SK-N-SH (cell line): ENCODE results near the gene NYAP1.

Source experiments
- CHD2 ChIP-seq: fragments of 150-350 bp; IDR thresholded peaks from 2 replicates; pipeline ENCODE4 v1.6.1; 2018; ENCODE audit warnings: low read length; ENCODE audit not compliant: partially characterized antibody
- CTCF ChIP-seq: fragments of 200-600 bp; sonication (generic); IDR thresholded peaks from 2 replicates; pipeline ENCODE4 v1.6.1; 2017; ENCODE audit warnings: antibody characterized with exemption, mild to moderate bottlenecking, moderate library complexity
- EP300 ChIP-seq, 2 experiments: IDR thresholded peaks; 2 replicates each; pipeline versions ENCODE4 v1.4.0 to v1.6.1; 2012; ENCODE audit warnings: borderline replicate concordance in 1 of 2, low read depth in 1 of 2, low read length in 1 of 2
- EZH2phosphoT487 ChIP-seq: fragments of 200-600 bp; sonication (generic); IDR thresholded peaks from 2 replicates; pipeline ENCODE4 v1.6.1; 2017; ENCODE audit warnings: low read depth, mixed run types, mild to moderate bottlenecking, antibody characterized with exemption, moderate library complexity, borderline replicate concordance
- FOXM1 ChIP-seq: IDR thresholded peaks from 2 replicates; pipeline ENCODE4 v1.4.0; 2012; ENCODE audit warnings: low read depth, mild to moderate bottlenecking
- GABPA ChIP-seq: IDR thresholded peaks from 2 replicates; pipeline ENCODE4 v1.4.0; 2012; ENCODE audit warnings: low read depth, mild to moderate bottlenecking
- MXI1 ChIP-seq: IDR thresholded peaks from 2 replicates; pipeline ENCODE4 v1.6.1; 2012; ENCODE audit warnings: mild to moderate bottlenecking, low read depth, low read length, improper control_type of control experiment
- POLR2AphosphoS5 ChIP-seq: IDR thresholded peaks from 2 replicates; pipeline ENCODE4 v1.6.1; 2012; ENCODE audit warnings: low read depth, low read length
- RAD21 ChIP-seq: IDR thresholded peaks from 2 replicates; pipeline ENCODE4 v1.6.1; 2012; ENCODE audit warnings: mild to moderate bottlenecking, low read length
- REST ChIP-seq: IDR thresholded peaks from 2 replicates; pipeline ENCODE4 v1.6.1; 2012; ENCODE audit warnings: mild to moderate bottlenecking, low read depth, low read length, moderate library complexity
- RFX5 ChIP-seq: IDR thresholded peaks from 2 replicates; pipeline ENCODE4 v1.6.1; 2012; ENCODE audit warnings: mild to moderate bottlenecking, improper control_type of control experiment, low read length
- SMC3 ChIP-seq: IDR thresholded peaks from 2 replicates; pipeline ENCODE4 v1.6.1; 2012; ENCODE audit warnings: low read depth, low read length, improper control_type of control experiment
- TAF1 ChIP-seq: IDR thresholded peaks from 2 replicates; pipeline ENCODE4 v1.6.1; 2012; ENCODE audit warnings: low read depth, mild to moderate bottlenecking, low read length, moderate library complexity, borderline replicate concordance

- TF ChIP-seq EP300 (IDR thresholded peaks at IDR 0.05; ENCODE audit: borderline replicate concordance in 1 of 2, low read depth in 1 of 2, low read length in 1 of 2) (no peak), CTCF (no peak), CHD2 (no peak), TAF1 (no peak), SMC3 (no peak), GABPA (no peak), RAD21 (no peak), REST (no peak), MXI1 (no peak), POLR2AphosphoS5 (no peak), FOXM1 (no peak), RFX5 (no peak), EZH2phosphoT487 (no peak)
Measured at GRCh38 chr7:100484673-100485045, 932 bp downstream of the NYAP1 start.
